ENCODE measurements around the gene SORL1-AS1.

DNA sequence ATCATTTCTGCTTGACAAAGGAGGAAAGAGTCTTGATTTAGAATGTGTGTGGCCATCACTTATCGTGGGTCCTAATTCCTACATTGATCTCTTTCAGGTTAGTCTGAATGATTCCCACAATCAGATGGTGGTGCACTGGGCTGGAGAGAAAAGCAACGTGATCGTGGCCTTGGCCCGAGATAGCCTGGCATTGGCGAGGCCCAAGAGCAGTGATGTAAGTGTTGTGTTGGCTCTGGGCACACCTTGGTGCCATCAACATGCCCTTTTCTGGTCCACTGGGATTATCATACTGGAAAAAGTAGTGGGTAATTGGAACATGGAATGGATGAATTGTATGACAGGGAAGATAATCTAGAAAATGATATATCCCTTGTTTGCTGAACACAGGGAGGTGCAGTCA lies 17.1 kb upstream of the SORL1-AS1 start:
- TF ChIP-seq, protein P1, sequence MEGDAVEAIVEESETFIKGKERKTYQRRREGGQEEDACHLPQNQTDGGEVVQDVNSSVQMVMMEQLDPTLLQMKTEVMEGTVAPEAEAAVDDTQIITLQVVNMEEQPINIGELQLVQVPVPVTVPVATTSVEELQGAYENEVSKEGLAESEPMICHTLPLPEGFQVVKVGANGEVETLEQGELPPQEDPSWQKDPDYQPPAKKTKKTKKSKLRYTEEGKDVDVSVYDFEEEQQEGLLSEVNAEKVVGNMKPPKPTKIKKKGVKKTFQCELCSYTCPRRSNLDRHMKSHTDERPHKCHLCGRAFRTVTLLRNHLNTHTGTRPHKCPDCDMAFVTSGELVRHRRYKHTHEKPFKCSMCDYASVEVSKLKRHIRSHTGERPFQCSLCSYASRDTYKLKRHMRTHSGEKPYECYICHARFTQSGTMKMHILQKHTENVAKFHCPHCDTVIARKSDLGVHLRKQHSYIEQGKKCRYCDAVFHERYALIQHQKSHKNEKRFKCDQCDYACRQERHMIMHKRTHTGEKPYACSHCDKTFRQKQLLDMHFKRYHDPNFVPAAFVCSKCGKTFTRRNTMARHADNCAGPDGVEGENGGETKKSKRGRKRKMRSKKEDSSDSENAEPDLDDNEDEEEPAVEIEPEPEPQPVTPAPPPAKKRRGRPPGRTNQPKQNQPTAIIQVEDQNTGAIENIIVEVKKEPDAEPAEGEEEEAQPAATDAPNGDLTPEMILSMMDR (conservative IDR thresholded peaks at IDR 0.05; ENCODE audit: low read depth, low read length), result no peak
- no peak for TF ChIP-seq RFX5 (IDR thresholded peaks at IDR 0.05; ENCODE audit: low read depth, low read length)
- TF ChIP-seq FOS (IDR thresholded peaks at IDR 0.05; ENCODE audit: low read depth, low read length), result no peak
- TF ChIP-seq POLR2A (IDR thresholded peaks at IDR 0.05; ENCODE audit: low read depth, low read length), result no peak
- no peak for TF ChIP-seq RCOR1 (IDR thresholded peaks at IDR 0.05; ENCODE audit: insufficient replicate concordance, low read length)
- no peak for TF ChIP-seq RAD21 (IDR thresholded peaks at IDR 0.05; ENCODE audit: low read length)
- TF ChIP-seq, protein P2, sequence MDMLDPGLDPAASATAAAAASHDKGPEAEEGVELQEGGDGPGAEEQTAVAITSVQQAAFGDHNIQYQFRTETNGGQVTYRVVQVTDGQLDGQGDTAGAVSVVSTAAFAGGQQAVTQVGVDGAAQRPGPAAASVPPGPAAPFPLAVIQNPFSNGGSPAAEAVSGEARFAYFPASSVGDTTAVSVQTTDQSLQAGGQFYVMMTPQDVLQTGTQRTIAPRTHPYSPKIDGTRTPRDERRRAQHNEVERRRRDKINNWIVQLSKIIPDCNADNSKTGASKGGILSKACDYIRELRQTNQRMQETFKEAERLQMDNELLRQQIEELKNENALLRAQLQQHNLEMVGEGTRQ (IDR thresholded peaks at IDR 0.05; ENCODE audit: low read depth, low read length), result no peak
- TF ChIP-seq SMC3 (IDR thresholded peaks at IDR 0.05; ENCODE audit: low read depth, low read length), result no peak
- TF ChIP-seq NFE2L2 (IDR thresholded peaks at IDR 0.05; ENCODE audit: low read depth, low read length), result no peak

Measured in IMR-90 (cell line).